HG02798 (cell line): Measurements from ENCODE around the gene TUBB3.
A peak's percentile ranks its signal among the peaks of the same experiment; 100 is the strongest.
"Not testable (repeated sequence)": the region's sequence is repeated elsewhere in the genome, so short reads cannot be mapped to it uniquely, and the experiment has no call there.

Experiments used
- ATAC-seq: cut with Tn5 transposase; IDR thresholded peaks from one replicate; pipeline ENCODE4 v1.9.1; 2021; ENCODE audit warnings: mild to moderate bottlenecking; ENCODE audit not compliant: unreplicated experiment, poor library complexity

The TUBB3 gene

GRCh38 chr16:89960966-89961365 is 37.8 kb downstream of the TUBB3 start:
- ATAC-seq, result no peak

- no peak for ATAC-seq
These were observed 38.8 kb downstream of the TUBB3 start for GRCh38 chr16:89961920-89962319.

GRCh38 chr16:89962754-89963498 is 39.8 kb downstream of the TUBB3 start:
- no peak for ATAC-seq

GRCh38 chr16:89964201-89964600 is 41.1 kb downstream of the TUBB3 start:
- ATAC-seq, result no peak

GRCh38 chr16:89965447-89966225 is 42.5 kb downstream of the TUBB3 start:
- ATAC-seq, result no peak

GRCh38 chr16:89966756-89967155 is 43.6 kb downstream of the TUBB3 start:
- no peak for ATAC-seq

GRCh38 chr16:89967436-89967835 is 44.3 kb downstream of the TUBB3 start:
- not testable (repeated sequence) for ATAC-seq

- ATAC-seq, result not testable (repeated sequence)
These were observed 44.9 kb downstream of the TUBB3 start for GRCh38 chr16:89968074-89968473.

GRCh38 chr16:89969741-89970410 is 46.7 kb downstream of the TUBB3 start:
- no peak for ATAC-seq

GRCh38 chr16:89971495-89972243 is 48.5 kb downstream of the TUBB3 start:
- no peak for ATAC-seq

GRCh38 chr16:89972244-89973234 is 49.4 kb downstream of the TUBB3 start:
- peak; percentile 92 for ATAC-seq

GRCh38 chr16:89973235-89973634 is 50.1 kb downstream of the TUBB3 start:
- no peak for ATAC-seq

- ATAC-seq, result no peak
These were observed 50.7 kb downstream of the TUBB3 start for GRCh38 chr16:89973654-89974335.

- no peak for ATAC-seq
These were observed 51.7 kb downstream of the TUBB3 start for GRCh38 chr16:89974870-89975269.

- no peak for ATAC-seq
These were observed 58.3 kb downstream of the TUBB3 start for GRCh38 chr16:89981414-89981813.

- no peak for ATAC-seq
These were observed 59.2 kb downstream of the TUBB3 start for GRCh38 chr16:89982318-89982717.

- ATAC-seq, result no peak
These were observed 60.4 kb downstream of the TUBB3 start for GRCh38 chr16:89983536-89983935.

- no peak for ATAC-seq
These were observed 61.1 kb downstream of the TUBB3 start for GRCh38 chr16:89984216-89984615.

- no peak for ATAC-seq
These were observed 62.1 kb downstream of the TUBB3 start for GRCh38 chr16:89985219-89985618.
